Mesenchymal stem cell (in vitro differentiated cells and primary cell): ENCODE data around the gene CACNG5.

Experiments used
- DNase-seq: peaks from one replicate; pipeline ENCODE4 v3.0.0-alpha.2; 2013
- H2AFZ ChIP-seq: one replicate; pipeline ENCODE4 v1.6.1; 2013; ENCODE audit warnings: low read depth, mild to moderate bottlenecking, control low read depth, inconsistent platforms, low read length, moderate library complexity
- H2AK5ac ChIP-seq: 2 replicates; pipeline ENCODE4 v1.6.1; 2013; ENCODE audit warnings: low read length, moderate library complexity, mild to moderate bottlenecking, inconsistent platforms; ENCODE audit not compliant: severe bottlenecking
- H2BK120ac ChIP-seq: one replicate; pipeline ENCODE4 v1.6.1; 2013; ENCODE audit warnings: low read depth, mild to moderate bottlenecking, inconsistent platforms, low read length, moderate library complexity
- H2BK12ac ChIP-seq, 2 experiments: one replicate each; pipeline ENCODE4 v1.6.1; 2013; ENCODE audit warnings: inconsistent platforms in 2 of 2, low read length in 2 of 2, mild to moderate bottlenecking in 2 of 2, moderate library complexity in 2 of 2, control low read depth in 1 of 2
- H2BK15ac ChIP-seq: one replicate; pipeline ENCODE4 v1.6.1; 2013; ENCODE audit warnings: mild to moderate bottlenecking, low read depth, inconsistent platforms; ENCODE audit not compliant: poor library complexity, severe bottlenecking
- H2BK5ac ChIP-seq: 2 replicates; pipeline ENCODE4 v1.6.1; 2013; ENCODE audit warnings: low read depth, mild to moderate bottlenecking, low read length, control low read depth, inconsistent platforms; ENCODE audit not compliant: poor library complexity, severe bottlenecking
- H3K14ac ChIP-seq, 2 experiments: one replicate each; pipeline ENCODE4 v1.6.1; 2013; ENCODE audit warnings: inconsistent platforms in 2 of 2, low read length in 2 of 2, control low read depth in 1 of 2, mild to moderate bottlenecking in 1 of 2, moderate library complexity in 1 of 2
- H3K18ac ChIP-seq, 2 experiments: one replicate each; pipeline ENCODE4 v1.6.1; 2013; ENCODE audit warnings: inconsistent platforms in 2 of 2, low read length in 2 of 2, control low read depth in 1 of 2, low read depth in 1 of 2, mild to moderate bottlenecking in 1 of 2
- H3K23ac ChIP-seq, 2 experiments: one replicate each; pipeline ENCODE4 v1.6.1; 2013; ENCODE audit warnings: inconsistent platforms in 2 of 2, low read length in 2 of 2, mild to moderate bottlenecking in 2 of 2, moderate library complexity in 2 of 2, control low read depth in 1 of 2
- H3K27ac ChIP-seq: 2 replicates; pipeline ENCODE4 v1.5.1; 2013; ENCODE audit warnings: mild to moderate bottlenecking, moderate library complexity, low read length, control low read depth, inconsistent platforms; ENCODE audit not compliant: poor library complexity, severe bottlenecking
- H3K27me3 ChIP-seq, 2 experiments: 2 replicates each; pipeline versions ENCODE4 v1.6.1 to v1.7.0; 2013; ENCODE audit warnings: low read length in 2 of 2, mild to moderate bottlenecking in 2 of 2, moderate library complexity in 2 of 2, control low read depth in 1 of 2, inconsistent platforms in 1 of 2; ENCODE audit not compliant: control insufficient read depth in 1 of 2, insufficient read depth in 1 of 2
- H3K36me3 ChIP-seq, 2 experiments: 2 replicates each; pipeline versions ENCODE4 v1.6.1 to v1.7.0; 2013; ENCODE audit warnings: low read length in 2 of 2, control low read depth in 1 of 2, inconsistent platforms in 1 of 2, low read depth in 1 of 2, mild to moderate bottlenecking in 1 of 2; ENCODE audit not compliant: insufficient read depth in 2 of 2, control insufficient read depth in 1 of 2
- H3K4ac ChIP-seq, 2 experiments: one replicate each; pipeline ENCODE4 v1.6.1; 2013; ENCODE audit warnings: inconsistent platforms in 2 of 2, low read length in 2 of 2, mild to moderate bottlenecking in 2 of 2, moderate library complexity in 2 of 2, control low read depth in 1 of 2, low read depth in 1 of 2
- H3K4me1 ChIP-seq: 2 replicates; pipeline ENCODE4 v1.6.1; 2013; ENCODE audit warnings: low read depth, low read length, control low read depth; ENCODE audit not compliant: control insufficient read depth, insufficient read depth
- H3K4me2 ChIP-seq: 2 replicates; pipeline ENCODE4 v1.6.1; 2013; ENCODE audit warnings: low read length, mild to moderate bottlenecking, inconsistent platforms; ENCODE audit not compliant: poor library complexity, severe bottlenecking
- H3K4me3 ChIP-seq, 2 experiments: 2 replicates each; pipeline versions ENCODE4 v1.5.1 to v1.7.0; 2013; ENCODE audit warnings: low read length in 2 of 2, mild to moderate bottlenecking in 2 of 2, control low read depth in 1 of 2, low read depth in 1 of 2; ENCODE audit not compliant: insufficient read depth in 1 of 2
- H3K79me1 ChIP-seq: replicated peaks from 2 replicates; pipeline ENCODE4 v1.6.1; 2013; ENCODE audit warnings: mild to moderate bottlenecking, control low read depth, low read length, inconsistent platforms; ENCODE audit not compliant: poor library complexity, severe bottlenecking
- H3K9ac ChIP-seq: 2 replicates; pipeline ENCODE4 v1.7.0; 2013; ENCODE audit warnings: mild to moderate bottlenecking, low read length, moderate library complexity
- H3K9me3 ChIP-seq: 2 replicates; pipeline ENCODE4 v1.7.0; 2013; ENCODE audit warnings: mild to moderate bottlenecking, low read length; ENCODE audit not compliant: control insufficient read depth
- H4K8ac ChIP-seq: one replicate; pipeline ENCODE4 v1.6.1; 2013; ENCODE audit warnings: inconsistent platforms, mild to moderate bottlenecking, low read length, moderate library complexity
- H4K91ac ChIP-seq: one replicate; pipeline ENCODE4 v1.6.1; 2013; ENCODE audit warnings: mild to moderate bottlenecking, low read length, inconsistent platforms
- WGBS: methylation state at CpG from one replicate; pipeline ENCODE4 v1.1.7; 2013; ENCODE audit warnings: mixed read lengths; 5-methylcytosine and 5-hydroxymethylcytosine counted together

Gene CACNG5

GRCh38 chr17:66892246-66892645 lies 57.3 kb downstream of the CACNG5 start:
- no peak overlapping the region for H2AK5ac ChIP-seq
- DNase-seq, result no peak
- no peak overlapping the region for H3K4ac ChIP-seq
- no peak overlapping the region for H2BK5ac ChIP-seq
- no peaks in the 10 kb centered on the region for H3K79me1 ChIP-seq
- no peaks in the 10 kb centered on the region for H3K36me3 ChIP-seq
- H2BK15ac ChIP-seq, result no peak overlapping the region
- peaks cover 35 to 63% of the 10 kb centered on the region in 2 experiments for H3K27me3 ChIP-seq
- WGBS, result 71% methylated on average over 5 of the region's 5 CpGs
- no peak overlapping the region for H4K91ac ChIP-seq
- no peaks in the 10 kb centered on the region for H3K9me3 ChIP-seq
- no peak overlapping the region for H4K8ac ChIP-seq
- no peaks in the 10 kb centered on the region for H3K4me1 ChIP-seq
- no peak overlapping the region for H2AFZ ChIP-seq
- no peak overlapping the region for H3K23ac ChIP-seq
- no peak overlapping the region for H3K9ac ChIP-seq
- H3K14ac ChIP-seq, result no peak overlapping the region
- H2BK12ac ChIP-seq, result no peak overlapping the region
- H3K4me2 ChIP-seq, result no peak overlapping the region
- no peak overlapping the region for H3K27ac ChIP-seq
- H3K4me3 ChIP-seq, result no peak overlapping the region
- H3K18ac ChIP-seq, result no peak overlapping the region
- H2BK120ac ChIP-seq, result no peak overlapping the region

GRCh38 chr17:66893382-66893781 lies 58.5 kb downstream of the CACNG5 start:
- H3K9ac ChIP-seq, result no peak overlapping the region
- H3K4me3 ChIP-seq, result no peak overlapping the region
- H3K9me3 ChIP-seq, result no peaks in the 10 kb centered on the region
- H3K27ac ChIP-seq, result no peak overlapping the region
- no peak overlapping the region for H2AFZ ChIP-seq
- no peak overlapping the region for H2BK12ac ChIP-seq
- H3K23ac ChIP-seq, result no peak overlapping the region
- no peak overlapping the region for H3K4ac ChIP-seq
- 71% methylated on average over 6 of the region's 6 CpGs for WGBS
- no peaks in the 10 kb centered on the region for H3K36me3 ChIP-seq
- no peak overlapping the region for H2BK5ac ChIP-seq
- H3K4me2 ChIP-seq, result no peak overlapping the region
- no peak for DNase-seq
- H3K4me1 ChIP-seq, result no peaks in the 10 kb centered on the region
- H2AK5ac ChIP-seq, result no peak overlapping the region
- peaks cover 42 to 70% of the 10 kb centered on the region in 2 experiments for H3K27me3 ChIP-seq
- no peak overlapping the region for H3K18ac ChIP-seq
- no peak overlapping the region for H2BK120ac ChIP-seq
- H4K8ac ChIP-seq, result no peak overlapping the region
- no peak overlapping the region for H3K14ac ChIP-seq
- H2BK15ac ChIP-seq, result no peak overlapping the region
- H3K79me1 ChIP-seq, result no peaks in the 10 kb centered on the region
- no peak overlapping the region for H4K91ac ChIP-seq

DNA sequence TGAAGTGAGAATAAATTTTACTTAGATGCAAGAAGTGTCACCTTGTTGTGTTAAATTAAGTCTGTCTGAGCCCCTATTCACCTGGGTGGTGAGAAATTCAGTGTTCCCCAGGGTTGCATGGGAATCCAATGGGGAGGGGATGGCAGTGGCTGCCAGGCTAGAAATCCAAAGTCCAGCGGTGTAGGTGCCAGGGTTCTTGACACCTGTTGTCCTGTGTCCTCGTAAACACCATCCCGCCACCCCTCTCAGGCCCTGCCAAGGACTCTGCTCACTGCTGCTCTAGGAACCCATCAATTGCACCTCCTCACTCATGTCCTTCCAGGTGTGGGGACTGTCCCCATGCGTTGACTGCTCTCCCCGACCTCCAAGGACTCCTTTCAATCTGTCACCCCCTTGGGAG lies 58.9 kb downstream of the CACNG5 start:
- Histone ChIP-seq H3K23ac (no peak overlapping the region), H3K36me3 (no peaks in the 10 kb centered on the region), H2AK5ac (no peak overlapping the region), H4K91ac (no peak overlapping the region), H3K14ac (no peak overlapping the region), H3K9ac (no peak overlapping the region), H2AFZ (no peak overlapping the region), H3K4me2 (no peak overlapping the region), H2BK15ac (no peak overlapping the region), H3K4me1 (no peaks in the 10 kb centered on the region), H3K9me3 (no peaks in the 10 kb centered on the region), H2BK5ac (no peak overlapping the region), H3K4me3 (no peak overlapping the region), H3K4ac (no peak overlapping the region), H3K27ac (no peak overlapping the region), H4K8ac (no peak overlapping the region), H3K79me1 (no peaks in the 10 kb centered on the region), H3K18ac (no peak overlapping the region), H3K27me3 (peaks cover 47 to 75% of the 10 kb centered on the region in 2 experiments), H2BK12ac (no peak overlapping the region), H2BK120ac (no peak overlapping the region)
- WGBS, result 89% methylated on average over 4 of the region's 5 CpGs
- no peak for DNase-seq

GRCh38 chr17:66897141-66897540 lies 62.2 kb downstream of the CACNG5 start:
- Histone ChIP-seq H2AK5ac (no peak overlapping the region), H3K4ac (no peak overlapping the region)
- DNase-seq, result no peak

More at GRCh38 chr17:66897141-66897540, 62.2 kb downstream of the CACNG5 start:
- no peaks in the 10 kb centered on the region for H3K9me3 ChIP-seq
- H4K8ac ChIP-seq, result no peak overlapping the region
- H3K36me3 ChIP-seq, result no peaks in the 10 kb centered on the region
- H3K27ac ChIP-seq, result no peak overlapping the region
- H3K4me2 ChIP-seq, result no peak overlapping the region
- no peak overlapping the region for H2AFZ ChIP-seq
- H2BK120ac ChIP-seq, result no peak overlapping the region
- no peak overlapping the region for H3K14ac ChIP-seq
- no peaks in the 10 kb centered on the region for H3K4me1 ChIP-seq
- no peak overlapping the region for H3K23ac ChIP-seq
- no peaks in the 10 kb centered on the region for H3K79me1 ChIP-seq
- no peak overlapping the region for H2BK12ac ChIP-seq
- H3K9ac ChIP-seq, result no peak overlapping the region
- no peak overlapping the region for H3K18ac ChIP-seq
- WGBS, result 83% methylated on average over 8 of the region's 9 CpGs
- peaks cover 52 to 75% of the 10 kb centered on the region in 2 experiments for H3K27me3 ChIP-seq
- no peak overlapping the region for H4K91ac ChIP-seq
- no peak overlapping the region for H3K4me3 ChIP-seq
- H2BK15ac ChIP-seq, result no peak overlapping the region
- H2BK5ac ChIP-seq, result no peak overlapping the region
